ENCODE data around the gene SLC26A5.
"Not testable (repeated sequence)": the region's sequence is repeated elsewhere in the genome, so short reads cannot be mapped to it uniquely, and the experiment has no call there.

The SLC26A5 gene

GRCh38 chr7:103423467-103424179, 22.4 kb downstream of the SLC26A5 start:
- Histone ChIP-seq H3K9me3 (ENCODE audit: control insufficient read depth, low read length) (no peaks in the 10 kb centered on the region), H3K36me3 (ENCODE audit: control insufficient read depth, insufficient read depth, low read length) (no peaks in the 10 kb centered on the region), H3K27ac (no peak overlapping the region), H3K9ac (no peak overlapping the region), H3K79me2 (no peaks in the 10 kb centered on the region), H3K4me2 (ENCODE audit: low read length) (no peak overlapping the region), H3K27me3 (ENCODE audit: control insufficient read depth, insufficient read depth, low read length) (no peaks in the 10 kb centered on the region), H3K4me3 (ENCODE audit: low read depth, low read length) (no peak overlapping the region), H2AFZ (no peak overlapping the region), H3K4me1 (no peaks in the 10 kb centered on the region)
- no peak for TF ChIP-seq CTCF (IDR thresholded peaks at IDR 0.05)

GRCh38 chr7:103420857-103421384, 25.1 kb downstream of the SLC26A5 start:
- H3K27me3 ChIP-seq (ENCODE audit: control insufficient read depth, insufficient read depth, low read length) = no peaks in the 10 kb centered on the region
- H3K4me3 ChIP-seq (ENCODE audit: low read depth, low read length) = no peak overlapping the region
- H3K27ac ChIP-seq = no peak overlapping the region
- TF ChIP-seq CTCF (IDR thresholded peaks at IDR 0.05) = no peak
- H3K9me3 ChIP-seq (ENCODE audit: control insufficient read depth, low read length) = no peaks in the 10 kb centered on the region
- no peaks in the 10 kb centered on the region for H3K36me3 ChIP-seq (ENCODE audit: control insufficient read depth, insufficient read depth, low read length)
- H3K79me2 ChIP-seq = no peaks in the 10 kb centered on the region
- H3K4me2 ChIP-seq (ENCODE audit: low read length) = no peak overlapping the region
- no peaks in the 10 kb centered on the region for H3K4me1 ChIP-seq
- H2AFZ ChIP-seq = no peak overlapping the region
- H3K9ac ChIP-seq = no peak overlapping the region

GRCh38 chr7:103418241-103418640, 27.8 kb downstream of the SLC26A5 start:
- H3K79me2 ChIP-seq = no peaks in the 10 kb centered on the region
- no peaks in the 10 kb centered on the region for H3K27me3 ChIP-seq (ENCODE audit: control insufficient read depth, insufficient read depth, low read length)
- TF ChIP-seq CTCF (IDR thresholded peaks at IDR 0.05) = no peak

GRCh38 chr7:103413407-103413806, 32.6 kb downstream of the SLC26A5 start:
- TF ChIP-seq CTCF (IDR thresholded peaks at IDR 0.05) = no peak
- Histone ChIP-seq H3K9me3 (ENCODE audit: control insufficient read depth, low read length) (no peaks in the 10 kb centered on the region), H3K9ac (no peak overlapping the region), H3K4me3 (ENCODE audit: low read depth, low read length) (no peak overlapping the region), H3K79me2 (no peaks in the 10 kb centered on the region), H3K27ac (no peak overlapping the region), H3K27me3 (ENCODE audit: control insufficient read depth, insufficient read depth, low read length) (no peaks in the 10 kb centered on the region), H3K4me2 (ENCODE audit: low read length) (no peak overlapping the region), H3K36me3 (ENCODE audit: control insufficient read depth, insufficient read depth, low read length) (no peaks in the 10 kb centered on the region), H3K4me1 (no peaks in the 10 kb centered on the region), H2AFZ (no peak overlapping the region)

More at GRCh38 chr7:103418241-103418640, 27.8 kb downstream of the SLC26A5 start:
- no peaks in the 10 kb centered on the region for H3K36me3 ChIP-seq (ENCODE audit: control insufficient read depth, insufficient read depth, low read length)
- H3K4me3 ChIP-seq (ENCODE audit: low read depth, low read length) = no peak overlapping the region
- no peak overlapping the region for H3K27ac ChIP-seq
- H3K4me2 ChIP-seq (ENCODE audit: low read length) = no peak overlapping the region
- H2AFZ ChIP-seq = no peak overlapping the region
- H3K4me1 ChIP-seq = no peaks in the 10 kb centered on the region
- H3K9me3 ChIP-seq (ENCODE audit: control insufficient read depth, low read length) = no peaks in the 10 kb centered on the region
- no peak overlapping the region for H3K9ac ChIP-seq

GRCh38 chr7:103412151-103412550, 33.9 kb downstream of the SLC26A5 start:
- TF ChIP-seq CTCF (IDR thresholded peaks at IDR 0.05) = no peak
- Histone ChIP-seq H3K36me3 (ENCODE audit: control insufficient read depth, insufficient read depth, low read length) (no peaks in the 10 kb centered on the region), H3K4me1 (no peaks in the 10 kb centered on the region), H3K4me2 (ENCODE audit: low read length) (no peak overlapping the region), H3K9me3 (ENCODE audit: control insufficient read depth, low read length) (no peaks in the 10 kb centered on the region), H2AFZ (no peak overlapping the region), H3K4me3 (ENCODE audit: low read depth, low read length) (no peak overlapping the region), H3K27ac (no peak overlapping the region), H3K9ac (no peak overlapping the region), H3K27me3 (ENCODE audit: control insufficient read depth, insufficient read depth, low read length) (no peaks in the 10 kb centered on the region), H3K79me2 (no peaks in the 10 kb centered on the region)

GRCh38 chr7:103405789-103406613, 40.0 kb downstream of the SLC26A5 start:
- not testable (repeated sequence) for H3K79me2 ChIP-seq; H3K4me3 ChIP-seq (ENCODE audit: low read depth, low read length); H3K36me3 ChIP-seq (ENCODE audit: control insufficient read depth, insufficient read depth, low read length); H3K4me1 ChIP-seq; H3K9ac ChIP-seq; H2AFZ ChIP-seq; H3K27ac ChIP-seq; H3K27me3 ChIP-seq (ENCODE audit: control insufficient read depth, insufficient read depth, low read length); H3K9me3 ChIP-seq (ENCODE audit: control insufficient read depth, low read length); H3K4me2 ChIP-seq (ENCODE audit: low read length)

Measured in parathyroid adenoma (tissue), 2 donors.